ENCODE results near the gene SGIP1.

SGIP1 gene

DNA sequence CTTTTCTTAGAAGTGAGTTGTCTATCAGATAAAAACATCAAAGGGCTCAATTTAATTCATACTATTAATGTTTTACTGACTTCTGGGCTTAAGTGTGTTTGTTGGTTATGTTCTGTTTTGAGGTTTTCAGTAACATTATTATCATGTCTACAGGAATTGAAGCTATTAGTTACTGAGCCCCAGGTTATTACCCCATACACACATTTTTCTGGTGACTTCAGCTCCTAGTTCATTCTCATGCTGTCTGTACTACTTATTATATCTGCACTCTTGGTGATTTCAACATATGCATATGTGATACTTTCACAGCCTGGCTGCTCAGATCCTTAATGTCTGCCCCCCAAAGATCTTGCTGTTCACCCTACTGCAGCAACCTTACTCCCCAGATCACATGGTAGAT lies 27.0 kb upstream of the SGIP1 start:
- H3K9ac ChIP-seq (ENCODE audit: low read depth, low read length) = no peak overlapping the region
- H3K36me3 ChIP-seq (ENCODE audit: insufficient read depth, low read length) = no peaks in the 10 kb centered on the region
- H3K4me1 ChIP-seq (ENCODE audit: insufficient read depth, low read length) = no peaks in the 10 kb centered on the region
- H3K9me3 ChIP-seq (ENCODE audit: control insufficient read depth, insufficient read depth, low read length) = no peaks in the 10 kb centered on the region

DNA sequence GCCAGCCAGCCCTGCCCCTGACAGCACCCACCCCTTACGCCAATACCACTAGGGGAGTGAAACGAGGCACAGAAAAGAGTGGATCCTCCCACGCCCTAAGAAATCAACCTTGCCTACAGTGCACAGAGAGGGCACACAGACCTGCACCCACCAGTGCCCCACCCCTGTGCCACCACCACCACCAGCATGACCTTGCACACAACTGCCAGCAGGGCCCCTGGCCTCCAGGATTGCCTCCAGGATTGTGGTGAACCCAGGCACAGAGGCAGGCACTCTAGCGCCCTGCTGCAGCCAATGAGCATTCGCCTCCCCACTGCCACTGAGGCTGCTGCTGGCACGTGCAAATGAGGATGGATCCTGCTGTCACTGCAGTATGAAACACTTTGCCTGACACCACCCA lies 23.5 kb upstream of the SGIP1 start:
- H3K9ac ChIP-seq (ENCODE audit: low read depth, low read length) = no peak overlapping the region
- no peaks in the 10 kb centered on the region for H3K4me1 ChIP-seq (ENCODE audit: insufficient read depth, low read length)
- H3K9me3 ChIP-seq (ENCODE audit: control insufficient read depth, insufficient read depth, low read length) = no peaks in the 10 kb centered on the region
- H3K36me3 ChIP-seq (ENCODE audit: insufficient read depth, low read length) = no peaks in the 10 kb centered on the region

DNA sequence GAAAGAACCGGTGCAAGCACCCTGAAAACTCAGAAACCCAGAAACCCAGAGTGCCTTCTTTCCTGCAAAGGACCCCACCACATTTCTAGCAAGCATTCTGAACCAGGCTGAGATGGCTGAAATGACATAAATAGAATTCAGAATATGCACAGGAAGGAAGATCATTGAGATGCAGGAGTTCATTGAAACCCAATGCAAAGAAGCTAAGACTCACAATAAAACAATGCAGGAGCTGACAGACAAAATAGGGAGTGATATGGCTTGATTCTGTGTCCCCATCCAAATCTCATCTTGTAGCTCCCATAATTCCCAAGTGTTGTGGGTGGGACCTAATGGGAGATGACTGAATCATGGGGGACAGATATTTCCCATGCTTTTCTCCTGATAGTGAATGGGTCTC lies 22.8 kb upstream of the SGIP1 start:
- Histone ChIP-seq H3K4me1 (ENCODE audit: insufficient read depth, low read length) (no peaks in the 10 kb centered on the region), H3K9me3 (ENCODE audit: control insufficient read depth, insufficient read depth, low read length) (no peaks in the 10 kb centered on the region), H3K36me3 (ENCODE audit: insufficient read depth, low read length) (no peaks in the 10 kb centered on the region), H3K9ac (ENCODE audit: low read depth, low read length) (no peak overlapping the region)

DNA sequence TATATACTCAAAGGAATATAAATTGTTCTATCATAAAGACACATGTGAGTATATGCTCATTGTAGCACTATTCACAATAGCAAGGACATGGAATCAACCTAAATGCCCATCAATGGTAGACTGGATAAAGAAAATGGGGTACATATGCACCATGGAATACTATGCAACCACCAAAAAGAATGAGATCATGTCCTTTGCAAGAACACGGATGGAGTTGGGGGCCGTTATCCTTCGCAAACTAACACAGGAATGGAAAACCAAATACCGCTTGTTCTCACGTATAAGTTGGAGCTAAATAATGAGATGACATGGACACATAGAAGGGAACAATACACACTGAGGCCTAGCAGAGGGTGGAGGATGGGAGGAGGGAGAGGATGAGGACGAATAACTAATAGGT lies 16.0 kb upstream of the SGIP1 start:
- H3K36me3 ChIP-seq (ENCODE audit: insufficient read depth, low read length) = no peaks in the 10 kb centered on the region
- H3K9ac ChIP-seq (ENCODE audit: low read depth, low read length) = no peak overlapping the region
- no peaks in the 10 kb centered on the region for H3K9me3 ChIP-seq (ENCODE audit: control insufficient read depth, insufficient read depth, low read length)
- peaks cover 6% of the 10 kb centered on the region; the same call in 1 of the 2 replicates for H3K4me1 ChIP-seq (ENCODE audit: insufficient read depth, low read length)

GRCh38 chr1:66518654-66519053 lies 15.3 kb upstream of the SGIP1 start:
- Histone ChIP-seq H3K9me3 (ENCODE audit: control insufficient read depth, insufficient read depth, low read length) (no peaks in the 10 kb centered on the region), H3K4me1 (ENCODE audit: insufficient read depth, low read length) (peaks cover 6% of the 10 kb centered on the region; the same call in 1 of the 2 replicates), H3K36me3 (ENCODE audit: insufficient read depth, low read length) (no peaks in the 10 kb centered on the region), H3K9ac (ENCODE audit: low read depth, low read length) (no peak overlapping the region)

DNA sequence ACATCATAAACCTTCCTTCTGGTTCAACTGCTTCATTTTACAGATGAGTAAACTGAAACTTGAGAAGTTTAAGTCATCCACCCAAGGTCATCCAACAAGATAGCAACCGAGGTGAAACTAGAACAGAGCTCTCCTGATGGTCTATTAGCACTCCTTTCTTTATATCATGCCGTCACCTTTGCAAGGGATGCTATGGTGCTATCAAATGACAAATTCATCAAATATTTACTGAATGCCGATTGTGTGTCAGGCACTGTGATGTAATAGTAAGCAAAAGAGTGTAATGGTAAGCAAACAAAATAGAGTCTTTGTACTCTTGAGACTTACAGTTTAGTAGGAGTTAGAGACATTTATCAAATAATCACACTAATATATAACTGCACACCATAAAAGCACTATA lies 14.0 kb upstream of the SGIP1 start:
- no peak overlapping the region for H3K9ac ChIP-seq (ENCODE audit: low read depth, low read length)
- no peaks in the 10 kb centered on the region for H3K36me3 ChIP-seq (ENCODE audit: insufficient read depth, low read length)
- H3K9me3 ChIP-seq (ENCODE audit: control insufficient read depth, insufficient read depth, low read length) = no peaks in the 10 kb centered on the region
- peaks cover 6% of the 10 kb centered on the region; the same call in 1 of the 2 replicates for H3K4me1 ChIP-seq (ENCODE audit: insufficient read depth, low read length)

GRCh38 chr1:66520655-66521054 lies 13.3 kb upstream of the SGIP1 start:
- Histone ChIP-seq H3K9me3 (ENCODE audit: control insufficient read depth, insufficient read depth, low read length) (no peaks in the 10 kb centered on the region), H3K36me3 (ENCODE audit: insufficient read depth, low read length) (no peaks in the 10 kb centered on the region), H3K4me1 (ENCODE audit: insufficient read depth, low read length) (peaks cover 6% of the 10 kb centered on the region; the same call in 1 of the 2 replicates), H3K9ac (ENCODE audit: low read depth, low read length) (no peak overlapping the region)

DNA sequence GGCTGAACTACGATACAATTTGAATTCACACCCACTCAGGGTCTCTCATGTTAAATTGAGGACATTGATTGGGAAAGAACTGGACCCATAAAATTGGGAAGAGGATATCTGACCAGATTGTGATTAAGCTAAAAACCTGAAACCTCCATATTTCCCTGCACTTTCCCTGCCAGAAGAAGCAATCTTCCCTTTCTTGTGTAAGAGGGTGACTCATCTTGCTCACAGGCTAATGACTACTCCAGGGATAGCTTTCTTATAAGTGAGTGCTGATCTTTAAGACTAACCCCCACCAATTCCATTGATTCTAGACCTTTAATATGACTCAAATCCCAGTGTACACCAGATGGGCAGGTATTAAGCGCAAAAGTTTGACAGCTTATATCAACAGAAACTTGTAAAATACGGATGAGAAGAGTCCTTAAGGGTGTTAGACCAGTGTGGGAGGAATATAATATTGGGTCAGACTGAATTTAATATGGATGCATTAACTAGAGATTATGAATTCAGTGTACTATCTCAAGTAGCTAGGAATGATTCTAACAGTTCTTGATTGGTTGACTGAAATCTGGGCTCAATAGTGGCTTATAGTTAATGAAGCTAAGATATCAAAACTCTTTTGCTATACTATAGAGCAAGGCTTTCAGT lies 12.1 kb upstream of the SGIP1 start:
- Histone ChIP-seq H3K4me1 (ENCODE audit: insufficient read depth, low read length) (peaks cover 6% of the 10 kb centered on the region; the same call in 1 of the 2 replicates), H3K9me3 (ENCODE audit: control insufficient read depth, insufficient read depth, low read length) (no peaks in the 10 kb centered on the region), H3K36me3 (ENCODE audit: insufficient read depth, low read length) (no peaks in the 10 kb centered on the region), H3K9ac (ENCODE audit: low read depth, low read length) (no peak overlapping the region)

DNA sequence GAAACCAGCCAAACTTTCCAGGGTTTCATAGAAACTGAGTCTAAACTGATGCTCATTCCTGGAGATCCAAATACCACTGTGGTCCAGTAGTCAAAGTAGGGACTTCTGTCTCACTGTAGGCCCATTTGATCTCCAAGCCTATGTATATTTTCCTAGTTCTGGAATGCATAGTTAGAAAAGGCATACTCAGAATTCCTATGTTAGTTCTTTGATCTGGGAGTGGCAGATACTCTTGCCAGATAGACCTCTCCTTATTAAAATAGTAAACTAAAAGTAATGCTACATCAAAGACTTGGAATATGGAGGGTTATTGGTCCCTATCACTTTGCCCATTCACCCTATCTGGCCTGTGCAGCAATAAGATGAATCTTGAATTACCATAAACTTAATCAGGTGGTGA lies 10.4 kb upstream of the SGIP1 start:
- H3K9ac ChIP-seq (ENCODE audit: low read depth, low read length) = no peak overlapping the region
- no peaks in the 10 kb centered on the region for H3K36me3 ChIP-seq (ENCODE audit: insufficient read depth, low read length)
- H3K9me3 ChIP-seq (ENCODE audit: control insufficient read depth, insufficient read depth, low read length) = no peaks in the 10 kb centered on the region
- peaks cover 6% of the 10 kb centered on the region; the same call in 1 of the 2 replicates for H3K4me1 ChIP-seq (ENCODE audit: insufficient read depth, low read length)

GRCh38 chr1:66525086-66525485 lies 8.9 kb upstream of the SGIP1 start:
- Histone ChIP-seq H3K4me1 (ENCODE audit: insufficient read depth, low read length) (peaks cover 12% of the 10 kb centered on the region; the same call in 1 of the 2 replicates), H3K36me3 (ENCODE audit: insufficient read depth, low read length) (no peaks in the 10 kb centered on the region), H3K9ac (ENCODE audit: low read depth, low read length) (no peak overlapping the region), H3K9me3 (ENCODE audit: control insufficient read depth, insufficient read depth, low read length) (no peaks in the 10 kb centered on the region)

- no peaks in the 10 kb centered on the region for H3K36me3 ChIP-seq (ENCODE audit: insufficient read depth, low read length)
- H3K4me1 ChIP-seq (ENCODE audit: insufficient read depth, low read length) = peaks cover 12% of the 10 kb centered on the region; the same call in 1 of the 2 replicates
- H3K9me3 ChIP-seq (ENCODE audit: control insufficient read depth, insufficient read depth, low read length) = no peaks in the 10 kb centered on the region
- no peak overlapping the region for H3K9ac ChIP-seq (ENCODE audit: low read depth, low read length)
Observed at GRCh38 chr1:66526036-66526435, 7.9 kb upstream of the SGIP1 start.

GRCh38 chr1:66526991-66527390 lies 7.0 kb upstream of the SGIP1 start:
- Histone ChIP-seq H3K36me3 (ENCODE audit: insufficient read depth, low read length) (no peaks in the 10 kb centered on the region), H3K9ac (ENCODE audit: low read depth, low read length) (no peak overlapping the region), H3K4me1 (ENCODE audit: insufficient read depth, low read length) (peaks cover 6% of the 10 kb centered on the region; the same call in 1 of the 2 replicates), H3K9me3 (ENCODE audit: control insufficient read depth, insufficient read depth, low read length) (no peaks in the 10 kb centered on the region)

GRCh38 chr1:66527686-66528085 lies 6.3 kb upstream of the SGIP1 start:
- no peaks in the 10 kb centered on the region for H3K36me3 ChIP-seq (ENCODE audit: insufficient read depth, low read length)
- H3K9ac ChIP-seq (ENCODE audit: low read depth, low read length) = no peak overlapping the region
- no peaks in the 10 kb centered on the region for H3K9me3 ChIP-seq (ENCODE audit: control insufficient read depth, insufficient read depth, low read length)
- H3K4me1 ChIP-seq (ENCODE audit: insufficient read depth, low read length) = peaks cover 11% of the 10 kb centered on the region; the same call in 1 of the 2 replicates

- H3K4me1 ChIP-seq (ENCODE audit: insufficient read depth, low read length) = peaks cover 11% of the 10 kb centered on the region; the same call in 1 of the 2 replicates
Observed at GRCh38 chr1:66528580-66528979, 5.4 kb upstream of the SGIP1 start.

DNA sequence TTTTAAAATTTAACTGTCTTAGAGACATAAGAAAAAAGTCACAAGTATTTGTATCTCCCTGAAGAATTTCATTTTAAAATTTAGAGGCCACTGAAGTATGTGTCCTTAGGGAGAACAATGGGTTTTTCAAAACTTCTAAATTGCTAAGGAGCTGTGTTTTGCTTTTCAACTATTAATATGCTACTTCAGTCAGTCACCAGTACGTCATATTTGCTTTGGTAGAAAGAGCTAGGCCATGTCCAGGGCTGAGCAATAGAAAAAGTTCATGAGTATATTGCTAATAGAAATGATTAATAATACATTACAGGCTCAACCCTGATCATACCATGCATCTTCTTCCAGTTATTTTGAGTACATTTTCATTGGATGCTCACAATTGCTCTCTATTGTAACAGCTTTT lies 1.7 kb upstream of the SGIP1 start:
- no peaks in the 10 kb centered on the region for H3K9me3 ChIP-seq (ENCODE audit: control insufficient read depth, insufficient read depth, low read length)
- H3K9ac ChIP-seq (ENCODE audit: low read depth, low read length) = no peak overlapping the region

More at GRCh38 chr1:66528580-66528979, 5.4 kb upstream of the SGIP1 start:
- Histone ChIP-seq H3K9me3 (ENCODE audit: control insufficient read depth, insufficient read depth, low read length) (no peaks in the 10 kb centered on the region), H3K9ac (ENCODE audit: low read depth, low read length) (no peak overlapping the region), H3K36me3 (ENCODE audit: insufficient read depth, low read length) (no peaks in the 10 kb centered on the region)

More for the DNA sequence above, 1.7 kb upstream of the SGIP1 start:
- no peaks in the 10 kb centered on the region for H3K36me3 ChIP-seq (ENCODE audit: insufficient read depth, low read length)
- peaks cover 11% of the 10 kb centered on the region; the same call in 1 of the 2 replicates for H3K4me1 ChIP-seq (ENCODE audit: insufficient read depth, low read length)
